ENCODE measurements around the gene RBM33. TPM values are rescaled to one million over a fixed set of nuclear protein-coding genes. Genes with fewer than 3 reads are reported as not detected.

RBM33 gene
- total and polyA plus RNA-seq, 2 of the 13 experiments (the other 11 are each of a cell fraction or from before 2014, with no cell fraction given): 12.4 to 28.9 TPM

GRCh38 chr7:155808549-155809331, 164.3 kb downstream of the RBM33 start (continued):
- TF ChIP-seq ZBTB21 (CRISPR knock-in tag; IDR thresholded peaks at IDR 0.05): no peak
- TF ChIP-seq ZNF646 (CRISPR knock-in tag; IDR thresholded peaks at IDR 0.05): no peak
- TF ChIP-seq NPAS2 (CRISPR knock-in tag; IDR thresholded peaks at IDR 0.05; ENCODE audit: borderline replicate concordance): no peak
- peak; percentile 87; the same call in 1 of the 2 replicates for TF ChIP-seq HNRNPUL1 (IDR thresholded peaks at IDR 0.05; ENCODE audit: low read depth, low read length)
- TF ChIP-seq ZNF292 (CRISPR knock-in tag; IDR thresholded peaks at IDR 0.05; ENCODE audit: borderline replicate concordance, low read depth): 0 out of 2 replicates have a peak, but pooled peaks have one; percentile 46
- peak; percentile 62; the same call in 1 of the 2 replicates for TF ChIP-seq SNAPC5 (CRISPR knock-in tag; IDR thresholded peaks at IDR 0.05; ENCODE audit: borderline replicate concordance)
- no peak for TF ChIP-seq ZBTB33 (CRISPR knock-in tag; IDR thresholded peaks at IDR 0.05)
- TF ChIP-seq ZNF256 (CRISPR knock-in tag; conservative IDR thresholded peaks at IDR 0.05): no peak
- TF ChIP-seq ZNF143 (CRISPR knock-in tag; IDR thresholded peaks at IDR 0.05): 0 out of 2 replicates have a peak, but pooled peaks have one; percentile 36
- peak; percentile 67 for TF ChIP-seq ZNF18 (CRISPR knock-in tag; IDR thresholded peaks at IDR 0.05; ENCODE audit: insufficient replicate concordance)
- 0 out of 2 replicates have a peak, but pooled peaks have one; percentile 38 for TF ChIP-seq ATF2 (CRISPR knock-in tag; IDR thresholded peaks at IDR 0.05)
- TF ChIP-seq ZNF792 (CRISPR knock-in tag; IDR thresholded peaks at IDR 0.05): peak; percentile 80
- no peak for TF ChIP-seq ZNF234 (CRISPR knock-in tag; conservative IDR thresholded peaks at IDR 0.05)
- no peak for TF ChIP-seq ZNF576 (CRISPR knock-in tag; IDR thresholded peaks at IDR 0.05)
- TF ChIP-seq SNAI1 (CRISPR knock-in tag; IDR thresholded peaks at IDR 0.05; ENCODE audit: borderline replicate concordance): peak; percentile 52; the same call in 1 of the 2 replicates
- no peak for TF ChIP-seq ZNF737 (CRISPR knock-in tag; IDR thresholded peaks at IDR 0.05; ENCODE audit: borderline replicate concordance)
